Measurements from ENCODE around the gene PTPRG. TPM values are rescaled to one million over a fixed set of nuclear protein-coding genes. Genes with fewer than 3 reads are reported as not detected.

Gene PTPRG
- total RNA-seq, 1 donor from 2014 or later = 25.2 TPM

- no peak for DNase-seq (ENCODE audit: low read depth)
- H3K27me3 ChIP-seq (ENCODE audit: control insufficient read depth, insufficient read depth, low read length) = no peaks in the 10 kb centered on the region
- H3K4me3 ChIP-seq (ENCODE audit: low read depth, low read length) = no peak overlapping the region
- no peaks in the 10 kb centered on the region for H3K36me3 ChIP-seq (ENCODE audit: control insufficient read depth, insufficient read depth, low read length)
- TF ChIP-seq, protein P1, sequence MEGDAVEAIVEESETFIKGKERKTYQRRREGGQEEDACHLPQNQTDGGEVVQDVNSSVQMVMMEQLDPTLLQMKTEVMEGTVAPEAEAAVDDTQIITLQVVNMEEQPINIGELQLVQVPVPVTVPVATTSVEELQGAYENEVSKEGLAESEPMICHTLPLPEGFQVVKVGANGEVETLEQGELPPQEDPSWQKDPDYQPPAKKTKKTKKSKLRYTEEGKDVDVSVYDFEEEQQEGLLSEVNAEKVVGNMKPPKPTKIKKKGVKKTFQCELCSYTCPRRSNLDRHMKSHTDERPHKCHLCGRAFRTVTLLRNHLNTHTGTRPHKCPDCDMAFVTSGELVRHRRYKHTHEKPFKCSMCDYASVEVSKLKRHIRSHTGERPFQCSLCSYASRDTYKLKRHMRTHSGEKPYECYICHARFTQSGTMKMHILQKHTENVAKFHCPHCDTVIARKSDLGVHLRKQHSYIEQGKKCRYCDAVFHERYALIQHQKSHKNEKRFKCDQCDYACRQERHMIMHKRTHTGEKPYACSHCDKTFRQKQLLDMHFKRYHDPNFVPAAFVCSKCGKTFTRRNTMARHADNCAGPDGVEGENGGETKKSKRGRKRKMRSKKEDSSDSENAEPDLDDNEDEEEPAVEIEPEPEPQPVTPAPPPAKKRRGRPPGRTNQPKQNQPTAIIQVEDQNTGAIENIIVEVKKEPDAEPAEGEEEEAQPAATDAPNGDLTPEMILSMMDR (IDR thresholded peaks at IDR 0.05; ENCODE audit: insufficient read depth, low read length, poor library complexity, severe bottlenecking) = no peak
Observed at GRCh38 chr3:62039586-62039985, 478.2 kb downstream of the PTPRG start.

- no peak overlapping the region for H3K4me3 ChIP-seq (ENCODE audit: low read depth, low read length)
- H3K27me3 ChIP-seq (ENCODE audit: control insufficient read depth, insufficient read depth, low read length) = no peaks in the 10 kb centered on the region
- no peak for DNase-seq (ENCODE audit: low read depth)
- TF ChIP-seq, protein P1 (IDR thresholded peaks at IDR 0.05; ENCODE audit: insufficient read depth, low read length, poor library complexity, severe bottlenecking) = no peak
- H3K36me3 ChIP-seq (ENCODE audit: control insufficient read depth, insufficient read depth, low read length) = no peaks in the 10 kb centered on the region
Observed at GRCh38 chr3:62041681-62042080, 480.3 kb downstream of the PTPRG start.

DNA sequence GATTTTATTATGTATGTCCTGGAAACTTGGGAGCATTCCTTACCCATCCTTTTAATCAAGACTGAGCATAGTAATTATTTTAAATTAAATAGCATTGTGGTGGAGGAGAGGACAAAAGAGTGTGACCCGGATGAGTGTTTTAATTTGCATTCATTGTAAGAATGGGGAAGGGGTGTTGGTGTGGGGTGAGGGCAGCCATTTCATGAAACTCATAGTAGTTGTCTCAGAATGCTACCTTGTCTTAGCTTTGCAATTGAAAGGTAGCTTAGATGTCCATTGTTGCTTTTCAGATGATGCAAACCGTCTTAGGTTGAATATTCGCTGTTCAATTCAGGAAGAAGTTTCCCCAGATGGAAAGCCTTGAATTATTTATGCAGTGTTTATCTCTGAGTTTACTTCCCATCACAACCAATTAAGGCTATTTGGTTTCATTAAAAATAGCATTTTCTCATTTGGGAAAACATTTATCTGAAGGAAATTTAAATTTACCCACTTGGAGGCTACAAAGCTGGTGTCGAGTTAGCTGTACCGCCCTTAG is 483.6 kb downstream of the PTPRG start:
- no peak for DNase-seq (ENCODE audit: low read depth)
- Histone ChIP-seq H3K36me3 (ENCODE audit: control insufficient read depth, insufficient read depth, low read length) (no peaks in the 10 kb centered on the region), H3K27me3 (ENCODE audit: control insufficient read depth, insufficient read depth, low read length) (no peaks in the 10 kb centered on the region), H3K4me3 (ENCODE audit: low read depth, low read length) (no peak overlapping the region)
- TF ChIP-seq, protein P1 (IDR thresholded peaks at IDR 0.05; ENCODE audit: insufficient read depth, low read length, poor library complexity, severe bottlenecking) = no peak

DNA sequence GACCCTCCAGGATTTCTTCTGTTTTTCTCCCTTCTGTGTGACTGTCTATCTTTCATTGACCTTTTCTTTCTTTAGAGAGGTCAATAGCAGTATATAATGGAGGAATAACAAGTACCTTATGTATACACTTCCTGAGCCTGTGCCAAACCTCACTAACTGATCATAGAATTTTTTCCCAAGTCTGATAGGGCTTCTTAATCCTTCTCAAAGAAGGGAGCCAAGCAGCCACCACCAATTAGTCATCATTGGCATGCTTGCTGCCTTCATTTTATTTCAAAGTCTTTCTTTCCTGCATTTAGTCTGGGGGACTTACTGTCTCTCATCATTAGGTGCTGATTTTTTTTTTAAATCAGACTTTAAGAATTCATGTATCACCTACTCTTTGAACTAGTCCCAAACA is 485.0 kb downstream of the PTPRG start:
- H3K27me3 ChIP-seq (ENCODE audit: control insufficient read depth, insufficient read depth, low read length) = no peaks in the 10 kb centered on the region
- no peak for DNase-seq (ENCODE audit: low read depth)
- no peak overlapping the region for H3K4me3 ChIP-seq (ENCODE audit: low read depth, low read length)
- no peaks in the 10 kb centered on the region for H3K36me3 ChIP-seq (ENCODE audit: control insufficient read depth, insufficient read depth, low read length)
- TF ChIP-seq, protein P1 (IDR thresholded peaks at IDR 0.05; ENCODE audit: insufficient read depth, low read length, poor library complexity, severe bottlenecking) = no peak

DNA sequence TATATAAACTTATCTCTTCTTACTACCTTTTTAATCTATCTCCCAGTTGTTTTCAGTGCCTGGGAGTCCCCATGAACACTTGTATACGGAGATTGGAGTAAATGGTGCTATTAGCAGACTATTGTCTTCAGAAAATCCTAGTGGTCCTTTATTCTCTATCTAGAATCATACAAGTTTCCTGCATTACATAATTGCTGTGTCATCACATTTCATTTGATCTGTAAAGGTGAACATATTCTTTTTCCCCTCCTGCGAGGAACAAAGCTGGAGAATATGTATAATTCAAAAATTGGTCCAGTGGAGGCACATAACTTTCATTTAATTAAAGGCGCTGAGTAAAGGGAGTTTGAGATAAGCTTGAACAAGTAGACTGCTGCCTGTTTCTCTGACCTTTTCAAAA is 487.2 kb downstream of the PTPRG start:
- TF ChIP-seq, protein P1 (IDR thresholded peaks at IDR 0.05; ENCODE audit: insufficient read depth, low read length, poor library complexity, severe bottlenecking) = no peak

GRCh38 chr3:62049033-62049432 is 487.7 kb downstream of the PTPRG start:
- H3K27me3 ChIP-seq (ENCODE audit: control insufficient read depth, insufficient read depth, low read length) = no peaks in the 10 kb centered on the region
- H3K36me3 ChIP-seq (ENCODE audit: control insufficient read depth, insufficient read depth, low read length) = no peaks in the 10 kb centered on the region
- TF ChIP-seq, protein P1 (IDR thresholded peaks at IDR 0.05; ENCODE audit: insufficient read depth, low read length, poor library complexity, severe bottlenecking) = no peak
- no peak for DNase-seq (ENCODE audit: low read depth)
- H3K4me3 ChIP-seq (ENCODE audit: low read depth, low read length) = no peak overlapping the region

More for the DNA sequence above, 487.2 kb downstream of the PTPRG start:
- no peaks in the 10 kb centered on the region for H3K36me3 ChIP-seq (ENCODE audit: control insufficient read depth, insufficient read depth, low read length)
- no peak for DNase-seq (ENCODE audit: low read depth)
- H3K4me3 ChIP-seq (ENCODE audit: low read depth, low read length) = no peak overlapping the region
- no peaks in the 10 kb centered on the region for H3K27me3 ChIP-seq (ENCODE audit: control insufficient read depth, insufficient read depth, low read length)
